DOHH2 (cell line): ENCODE data around the gene ADIPOR2.

ENCODE experiments used
- H3F3A ChIP-seq: fragments of 200-600 bp; sonication (generic), shearing (Covaris generic); 2 replicates; pipeline ENCODE4 v1.6.0; 2016; ENCODE audit warnings: antibody characterized with exemption, mild to moderate bottlenecking; ENCODE audit not compliant: control insufficient read depth, insufficient read depth
- H3K27ac ChIP-seq: fragments of 200-600 bp; sonication (generic); 2 replicates; pipeline ENCODE4 v1.5.1; 2014; ENCODE audit warnings: low read depth, mild to moderate bottlenecking, low read length, moderate library complexity
- H3K27me3 ChIP-seq: fragments of 200-600 bp; sonication (generic); 2 replicates; pipeline ENCODE4 v1.6.1; 2014; ENCODE audit warnings: mild to moderate bottlenecking, low read length, mixed read lengths; ENCODE audit not compliant: control insufficient read depth
- H3K36me3 ChIP-seq: fragments of 200-600 bp; sonication (generic); 2 replicates; pipeline ENCODE4 v1.6.1; 2014; ENCODE audit warnings: mild to moderate bottlenecking, low read length, moderate library complexity, mixed read lengths; ENCODE audit not compliant: control insufficient read depth
- H3K4me1 ChIP-seq: fragments of 200-600 bp; sonication (generic); 2 replicates; pipeline ENCODE4 v1.6.1; 2014; ENCODE audit warnings: mild to moderate bottlenecking, low read length, mixed read lengths; ENCODE audit not compliant: control insufficient read depth
- H3K4me2 ChIP-seq: fragments of 200-600 bp; sonication (generic); 2 replicates; pipeline ENCODE4 v1.6.0; 2014; ENCODE audit warnings: mild to moderate bottlenecking, low read length, moderate library complexity
- H3K4me3 ChIP-seq: fragments of 200-600 bp; sonication (generic); 2 replicates; pipeline ENCODE4 v1.5.1; 2014; ENCODE audit warnings: mild to moderate bottlenecking, low read length, mixed read lengths
- H3K79me2 ChIP-seq: fragments of 200-600 bp; sonication (generic); 2 replicates; pipeline ENCODE4 v1.6.1; 2014; ENCODE audit warnings: mild to moderate bottlenecking, low read length, mixed read lengths; ENCODE audit not compliant: control insufficient read depth
- H3K9me2 ChIP-seq: fragments of 200-600 bp; sonication (generic); replicated peaks from 2 replicates; pipeline ENCODE4 v1.6.1; 2014; ENCODE audit warnings: mild to moderate bottlenecking, low read length, mixed read lengths; ENCODE audit not compliant: control insufficient read depth
- H3K9me3 ChIP-seq: fragments of 200-600 bp; sonication (generic); 2 replicates; pipeline ENCODE4 v1.6.1; 2014; ENCODE audit warnings: antibody characterized with exemption, low read length, mixed read lengths; ENCODE audit not compliant: control insufficient read depth, insufficient read depth
- H4K20me1 ChIP-seq: fragments of 200-600 bp; sonication (generic); 2 replicates; pipeline ENCODE4 v1.6.0; 2014; ENCODE audit warnings: low read depth, mild to moderate bottlenecking, antibody characterized with exemption, low read length, moderate library complexity; ENCODE audit not compliant: control insufficient read depth, insufficient read depth
- EZH2phosphoT487 ChIP-seq: fragments of 200-600 bp; sonication (generic); IDR thresholded peaks from 2 replicates; pipeline ENCODE4 v1.6.1; 2017; ENCODE audit warnings: borderline replicate concordance, mild to moderate bottlenecking, antibody characterized with exemption, low read length, moderate library complexity, mixed read lengths
- TF ChIP-seq, protein P1 (sequence below): fragments of 200-600 bp; sonication (generic); IDR thresholded peaks from one replicate; pipeline ENCODE4 v1.5.1; 2014; ENCODE audit warnings: antibody characterized with exemption, mild to moderate bottlenecking, low read depth, low read length; ENCODE audit not compliant: poor library complexity, severe bottlenecking

ADIPOR2 gene

DNA sequence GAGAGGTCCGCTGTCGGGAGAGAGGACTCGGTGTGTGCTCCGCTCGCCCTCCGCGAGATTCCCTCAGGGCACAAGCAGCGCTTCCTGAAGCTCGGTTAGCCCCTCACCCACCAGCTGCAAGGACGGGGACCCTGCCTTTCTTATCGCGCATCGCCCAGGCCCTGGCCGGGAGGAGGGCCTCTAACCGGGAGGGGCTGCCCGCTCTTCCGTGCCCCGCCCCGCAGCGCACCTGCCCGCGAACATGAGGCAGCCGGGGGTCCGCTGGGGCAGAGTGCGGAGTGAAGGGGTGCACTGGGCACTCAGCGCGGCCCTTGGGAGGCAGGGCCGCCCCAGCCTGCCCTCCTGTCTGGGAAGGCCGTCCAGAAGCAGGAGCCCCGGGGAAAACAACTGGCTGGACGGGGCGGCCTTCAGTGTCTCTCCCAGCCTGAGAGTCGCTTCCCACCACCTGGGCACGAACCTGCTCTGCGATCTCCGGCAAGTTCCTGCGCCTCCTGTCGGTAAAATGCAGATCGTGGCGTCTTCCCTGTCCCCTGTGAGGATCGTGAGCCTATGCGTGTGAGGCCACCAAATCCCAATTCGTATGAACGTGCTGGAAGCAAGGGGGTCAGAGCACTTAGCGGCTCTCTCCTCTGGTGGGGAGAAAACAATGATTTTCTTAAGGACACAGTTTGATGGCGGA lies 28.0 kb upstream of the ADIPOR2 start:
- Histone ChIP-seq H3K4me2 (0 out of 2 replicates have a peak overlapping the region, but pooled peaks have one; percentile 16), H3K36me3 (no peaks in the 10 kb centered on the region), H3K27ac (no peak overlapping the region), H3K4me3 (no peak overlapping the region), H3K9me2 (no peaks in the 10 kb centered on the region), H3K9me3 (no peaks in the 10 kb centered on the region), H3K4me1 (peaks cover 13% of the 10 kb centered on the region), H3F3A (peaks cover 10% of the 10 kb centered on the region), H4K20me1 (no peaks in the 10 kb centered on the region), H3K27me3 (peaks cover 2% of the 10 kb centered on the region; the same call in 1 of the 2 replicates), H3K79me2 (no peaks in the 10 kb centered on the region)
- TF ChIP-seq EZH2phosphoT487 = no peak
- TF ChIP-seq, protein P1, sequence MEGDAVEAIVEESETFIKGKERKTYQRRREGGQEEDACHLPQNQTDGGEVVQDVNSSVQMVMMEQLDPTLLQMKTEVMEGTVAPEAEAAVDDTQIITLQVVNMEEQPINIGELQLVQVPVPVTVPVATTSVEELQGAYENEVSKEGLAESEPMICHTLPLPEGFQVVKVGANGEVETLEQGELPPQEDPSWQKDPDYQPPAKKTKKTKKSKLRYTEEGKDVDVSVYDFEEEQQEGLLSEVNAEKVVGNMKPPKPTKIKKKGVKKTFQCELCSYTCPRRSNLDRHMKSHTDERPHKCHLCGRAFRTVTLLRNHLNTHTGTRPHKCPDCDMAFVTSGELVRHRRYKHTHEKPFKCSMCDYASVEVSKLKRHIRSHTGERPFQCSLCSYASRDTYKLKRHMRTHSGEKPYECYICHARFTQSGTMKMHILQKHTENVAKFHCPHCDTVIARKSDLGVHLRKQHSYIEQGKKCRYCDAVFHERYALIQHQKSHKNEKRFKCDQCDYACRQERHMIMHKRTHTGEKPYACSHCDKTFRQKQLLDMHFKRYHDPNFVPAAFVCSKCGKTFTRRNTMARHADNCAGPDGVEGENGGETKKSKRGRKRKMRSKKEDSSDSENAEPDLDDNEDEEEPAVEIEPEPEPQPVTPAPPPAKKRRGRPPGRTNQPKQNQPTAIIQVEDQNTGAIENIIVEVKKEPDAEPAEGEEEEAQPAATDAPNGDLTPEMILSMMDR = peak; percentile 57

DNA sequence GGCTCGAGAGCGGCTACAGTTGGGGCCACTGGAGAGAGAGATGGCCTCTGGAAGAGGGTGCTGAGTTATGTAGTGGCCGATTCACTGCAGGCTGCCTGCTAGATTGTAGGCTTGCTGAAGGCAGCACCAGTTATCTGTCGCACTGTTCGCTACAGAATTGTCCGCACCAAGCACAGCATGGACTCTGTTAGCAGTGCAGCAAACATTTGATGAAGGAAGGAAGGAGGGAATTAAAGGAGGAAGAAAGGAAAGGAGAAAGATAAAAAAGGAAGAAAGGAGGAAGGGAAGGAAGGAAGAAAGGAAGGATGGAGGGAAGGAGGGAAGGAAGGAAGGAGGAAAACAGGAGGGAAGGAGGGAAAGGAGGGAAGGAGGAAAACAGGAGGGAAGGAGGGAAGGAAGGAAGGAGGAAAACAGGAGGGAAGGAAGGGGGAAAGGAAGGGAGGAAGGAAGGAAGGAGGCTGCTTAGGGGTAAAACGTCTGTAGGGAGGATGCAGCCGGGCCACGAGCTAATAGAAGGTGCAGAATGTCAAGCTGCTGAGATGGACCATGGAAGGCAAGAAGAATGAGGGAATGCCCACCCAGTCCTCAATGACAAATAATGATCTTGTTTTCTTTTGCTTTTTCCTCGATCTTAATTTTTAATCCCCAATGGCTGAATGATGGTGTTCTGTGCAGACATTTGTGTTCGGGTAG lies 27.3 kb upstream of the ADIPOR2 start:
- H4K20me1 ChIP-seq = no peaks in the 10 kb centered on the region
- H3K4me3 ChIP-seq = no peak overlapping the region
- H3K4me2 ChIP-seq = no peak overlapping the region
- peaks cover 2% of the 10 kb centered on the region; the same call in 1 of the 2 replicates for H3K27me3 ChIP-seq
- H3F3A ChIP-seq = peaks cover 10% of the 10 kb centered on the region
- no peaks in the 10 kb centered on the region for H3K79me2 ChIP-seq
- no peaks in the 10 kb centered on the region for H3K36me3 ChIP-seq
- no peak overlapping the region for H3K27ac ChIP-seq
- H3K9me3 ChIP-seq = no peaks in the 10 kb centered on the region
- peaks cover 14% of the 10 kb centered on the region for H3K4me1 ChIP-seq
- H3K9me2 ChIP-seq = no peaks in the 10 kb centered on the region
- no peak for TF ChIP-seq EZH2phosphoT487
- TF ChIP-seq, protein P1 = no peak

DNA sequence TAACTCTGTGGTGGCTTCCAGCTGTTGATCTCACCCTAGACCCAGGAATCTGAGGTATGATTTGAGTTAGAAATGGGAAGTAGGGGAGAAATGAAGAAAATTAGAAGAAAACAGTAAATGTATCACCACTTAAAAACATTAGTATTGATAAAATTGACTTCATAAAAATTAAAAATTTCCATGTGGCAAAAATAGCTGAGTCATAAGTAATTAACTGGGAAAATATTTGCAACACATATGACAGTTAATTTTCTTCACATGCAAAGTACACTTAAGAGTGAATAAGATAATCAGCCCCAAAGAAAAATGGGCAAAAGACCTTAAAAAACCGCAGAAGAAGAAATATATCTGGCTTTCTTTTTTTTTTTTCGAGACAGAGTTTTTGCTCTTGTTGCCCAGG lies 25.5 kb upstream of the ADIPOR2 start:
- Histone ChIP-seq H3K4me2 (no peak overlapping the region), H3K79me2 (no peaks in the 10 kb centered on the region), H3F3A (peaks cover 5% of the 10 kb centered on the region), H3K27ac (no peak overlapping the region), H3K9me3 (no peaks in the 10 kb centered on the region), H3K27me3 (peaks cover 6% of the 10 kb centered on the region; the same call in 1 of the 2 replicates), H3K4me1 (peaks cover 16% of the 10 kb centered on the region), H3K36me3 (no peaks in the 10 kb centered on the region), H4K20me1 (no peaks in the 10 kb centered on the region), H3K4me3 (no peak overlapping the region), H3K9me2 (no peaks in the 10 kb centered on the region)
- TF ChIP-seq EZH2phosphoT487 = no peak
- TF ChIP-seq, protein P1 = no peak
